GM21737 (cell line): ENCODE results near the gene TTYH2.

Experiments
- ATAC-seq: cut with Tn5 transposase; IDR thresholded peaks from one replicate; pipeline ENCODE4 v1.9.1; 2021; ENCODE audit warnings: mild to moderate bottlenecking, moderate library complexity; ENCODE audit not compliant: unreplicated experiment

The TTYH2 gene

DNA sequence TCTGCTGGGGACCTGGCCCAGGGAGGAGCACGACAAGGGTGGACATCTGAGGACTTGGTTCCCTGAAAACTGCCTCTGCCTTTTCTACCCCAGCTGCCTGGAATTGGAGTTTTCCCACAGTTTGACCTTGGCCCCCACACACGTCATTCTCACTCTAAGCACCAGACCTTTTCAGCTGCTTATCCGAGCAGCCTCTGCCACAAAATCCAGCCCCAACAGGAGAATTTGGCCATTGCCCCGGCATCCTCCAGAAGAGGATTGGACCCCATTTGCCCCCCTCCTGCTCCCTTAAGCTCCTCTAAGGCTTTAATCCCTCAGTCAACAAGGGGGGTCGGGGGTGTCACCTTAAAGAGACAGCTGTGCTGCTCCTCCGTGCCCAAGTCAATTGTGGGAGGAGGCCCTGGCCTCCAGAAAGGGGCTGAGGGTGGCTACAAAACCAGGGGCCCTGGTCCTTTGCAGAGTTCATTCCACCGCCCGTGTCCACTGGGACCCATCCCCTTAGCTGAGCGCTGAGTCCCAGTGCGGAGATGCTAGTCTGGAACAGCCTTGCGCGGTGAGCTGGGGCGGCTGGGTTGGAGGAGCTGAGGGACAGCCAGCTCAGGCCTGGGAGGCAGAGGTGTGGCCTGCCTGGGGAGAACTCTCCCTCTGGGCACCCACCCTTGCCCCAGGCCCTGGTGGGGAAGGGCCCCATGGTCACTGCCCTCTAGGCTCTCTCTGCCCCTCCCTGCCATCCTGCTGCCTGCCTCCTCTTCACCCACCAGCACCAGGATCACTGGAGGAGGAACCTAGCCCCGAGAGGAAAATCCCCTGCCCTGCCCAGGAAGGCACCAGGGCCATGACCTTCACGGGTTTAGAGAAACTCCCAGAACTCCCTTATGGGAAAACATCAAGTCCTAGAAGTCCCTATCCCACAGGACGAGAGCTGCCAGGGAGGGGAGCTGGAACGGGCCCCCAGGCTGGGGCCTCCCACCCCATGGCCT is 18.8 kb downstream of the TTYH2 start:
- no peak for ATAC-seq

DNA sequence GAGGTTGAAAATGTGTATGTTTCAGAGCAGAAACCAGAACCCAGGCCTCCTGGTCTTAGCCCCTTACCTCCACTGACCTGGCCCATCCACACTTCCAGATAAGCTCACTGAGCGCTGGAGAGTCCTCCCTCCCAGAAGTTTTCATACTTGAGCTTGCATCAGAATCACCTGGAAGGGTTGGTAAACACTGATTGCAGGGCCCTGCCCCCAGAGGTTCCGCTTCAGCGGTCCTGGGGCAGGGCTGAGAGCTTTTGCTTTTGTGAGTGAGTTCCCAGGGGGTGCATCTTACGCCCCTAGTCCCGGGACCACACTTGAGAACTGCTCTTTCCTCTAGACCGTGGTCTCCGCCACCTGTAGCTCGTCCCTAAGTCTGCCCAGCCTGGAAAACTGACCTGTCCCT is 20.6 kb downstream of the TTYH2 start:
- ATAC-seq = no peak

DNA sequence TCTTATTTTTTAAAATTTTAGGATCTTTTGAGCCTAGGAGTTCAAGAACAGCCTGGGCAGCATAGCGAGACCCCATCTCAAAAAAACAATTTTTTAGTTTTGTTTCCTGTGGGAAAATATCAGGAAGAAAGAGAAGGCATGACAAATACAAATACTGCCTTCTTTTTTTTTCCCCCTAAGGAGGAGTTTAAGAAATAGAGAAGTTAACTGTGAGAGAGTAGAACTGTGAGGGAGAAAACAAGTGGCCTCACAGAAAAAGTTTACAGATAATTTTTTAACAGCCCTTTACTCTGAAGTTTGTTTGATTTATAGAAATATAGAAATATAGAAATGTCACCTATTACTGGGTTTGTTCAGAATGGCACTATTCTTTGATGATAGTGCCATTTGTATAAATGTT is 21.1 kb downstream of the TTYH2 start:
- ATAC-seq = no peak

DNA sequence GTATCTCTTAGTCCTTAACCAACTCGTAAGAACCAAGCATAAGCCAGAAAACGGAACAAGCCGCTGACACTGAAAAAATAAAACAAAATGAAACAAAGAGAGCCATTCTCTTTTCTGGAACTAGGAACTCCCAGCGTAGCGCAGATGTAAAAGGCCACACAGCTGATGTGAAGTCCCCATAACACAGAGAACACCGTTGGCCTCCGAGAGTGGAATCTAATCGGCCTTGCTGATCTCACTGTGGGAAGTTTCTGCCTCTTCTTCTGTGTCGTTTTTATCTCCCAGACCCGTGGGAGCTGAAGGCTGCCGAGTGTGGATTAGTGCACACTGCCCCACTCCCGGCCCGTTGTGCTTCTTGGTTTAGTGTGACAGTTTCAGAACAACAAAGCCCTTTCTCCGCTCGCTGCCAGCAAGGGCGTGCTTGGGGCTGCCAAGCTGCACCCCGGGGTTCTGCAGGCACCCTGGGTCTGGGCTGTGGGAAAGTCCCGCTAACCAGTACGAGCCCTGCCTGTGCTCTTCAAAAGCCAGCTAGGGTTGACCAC is 21.7 kb downstream of the TTYH2 start:
- no peak for ATAC-seq

DNA sequence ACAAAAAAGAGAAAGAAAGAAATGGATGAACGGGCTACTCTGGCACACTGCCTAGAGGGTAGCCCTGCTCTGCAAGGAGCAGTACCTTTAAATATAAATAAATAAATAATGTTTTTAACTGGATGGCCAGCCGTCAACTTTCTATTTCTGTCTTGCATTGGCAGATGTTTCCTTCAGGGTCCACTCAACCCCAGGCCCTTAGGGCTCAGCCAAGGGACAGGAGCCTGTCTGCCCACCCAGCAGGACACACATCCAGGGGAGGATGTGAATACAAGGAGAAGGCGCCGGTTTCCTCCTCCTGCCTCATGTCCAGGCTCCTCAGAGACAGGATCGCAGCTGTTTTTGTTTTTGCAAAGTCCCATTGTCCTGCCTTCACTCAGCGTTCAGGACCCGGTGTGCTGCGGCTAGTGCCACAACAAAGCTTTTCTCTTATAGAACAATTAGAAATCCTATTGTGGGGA is 22.6 kb downstream of the TTYH2 start:
- no peak for ATAC-seq

DNA sequence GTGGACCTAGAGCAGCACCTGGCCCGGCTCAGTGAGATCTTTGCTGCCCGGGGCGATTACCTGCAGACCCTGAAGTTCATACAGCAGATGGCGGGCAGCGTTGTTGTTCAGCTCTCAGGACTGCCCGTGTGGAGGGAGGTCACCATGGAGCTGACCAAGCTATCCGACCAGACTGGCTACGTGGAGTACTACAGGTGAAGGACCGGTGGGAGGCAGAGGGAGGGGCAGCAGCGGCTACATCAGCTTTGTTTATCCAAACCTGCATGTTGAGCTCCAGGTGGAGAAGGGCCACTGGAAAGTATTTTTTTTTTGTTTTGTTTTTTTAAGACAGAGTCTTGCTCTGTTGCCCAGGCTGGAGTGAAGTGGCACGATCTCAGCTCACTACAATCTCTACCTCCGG is 23.9 kb downstream of the TTYH2 start:
- no peak for ATAC-seq

DNA sequence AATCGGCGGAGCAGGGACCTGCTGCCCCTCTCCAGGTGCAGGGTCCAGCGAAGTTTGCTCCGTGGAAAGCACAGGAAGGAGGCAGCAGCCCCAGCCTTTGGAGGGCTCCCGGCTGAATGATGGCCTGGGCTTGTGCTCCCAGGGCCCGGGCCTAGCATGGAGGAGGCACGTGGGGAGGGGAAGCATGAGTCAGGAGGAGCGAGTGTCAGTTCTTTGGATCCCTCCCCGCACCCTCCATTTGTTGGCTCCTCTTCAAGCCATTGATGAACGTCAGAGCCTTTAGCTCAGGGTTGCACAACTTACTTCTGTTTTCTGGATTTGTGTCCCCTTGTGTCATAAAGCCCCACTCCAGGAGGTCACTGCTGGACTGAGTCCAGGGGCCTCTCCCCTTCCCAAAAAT is 25.8 kb downstream of the TTYH2 start:
- ATAC-seq = no peak

DNA sequence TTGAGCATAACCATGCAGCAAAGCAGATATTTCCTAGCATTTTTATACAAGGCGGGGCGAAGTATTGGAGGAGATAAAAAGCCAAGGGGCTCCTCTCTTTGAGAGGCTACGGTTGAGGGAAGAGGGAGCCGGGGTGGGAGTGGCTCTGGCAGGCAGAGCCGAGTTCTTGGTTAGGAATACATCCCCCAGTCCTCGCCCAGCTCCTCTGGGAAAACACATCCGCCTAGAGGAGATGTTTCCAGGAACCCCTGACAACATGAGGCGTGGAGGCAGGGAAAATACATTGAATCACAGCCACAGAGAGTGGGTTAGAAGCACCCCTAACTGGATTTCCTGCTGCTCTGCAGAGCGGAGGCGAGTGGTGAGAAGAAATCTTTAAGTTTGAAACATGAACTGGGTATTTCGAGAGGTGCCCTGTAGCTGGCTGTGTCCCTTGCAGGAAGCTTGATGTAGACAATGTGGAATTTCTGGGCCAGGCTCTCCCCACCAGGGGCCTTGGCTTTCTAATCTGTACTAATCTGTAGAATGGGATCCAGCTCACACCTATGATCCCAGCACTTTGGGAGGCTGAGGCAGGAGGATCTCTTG is 27.3 kb downstream of the TTYH2 start:
- no peak for ATAC-seq

DNA sequence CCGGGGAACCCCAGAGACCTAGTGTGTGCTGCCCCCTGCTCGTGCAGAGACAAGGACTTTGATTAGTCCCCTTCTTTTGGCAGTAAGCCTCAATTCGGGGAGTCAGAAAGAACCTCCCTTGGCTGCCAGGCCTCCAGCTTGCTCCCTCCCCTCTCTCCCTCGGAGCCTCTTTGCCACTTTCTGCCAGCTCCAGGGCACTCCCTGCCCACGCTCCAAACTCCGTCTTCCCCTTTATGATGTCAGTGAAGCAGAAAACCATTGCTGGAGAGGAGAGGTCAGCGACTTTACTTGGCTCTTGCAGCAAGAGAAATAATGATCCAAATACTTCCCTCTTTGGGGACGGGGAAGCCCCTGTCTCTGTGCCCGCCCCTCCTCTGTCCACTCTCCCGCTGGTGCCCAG is 28.1 kb downstream of the TTYH2 start:
- ATAC-seq = no peak

DNA sequence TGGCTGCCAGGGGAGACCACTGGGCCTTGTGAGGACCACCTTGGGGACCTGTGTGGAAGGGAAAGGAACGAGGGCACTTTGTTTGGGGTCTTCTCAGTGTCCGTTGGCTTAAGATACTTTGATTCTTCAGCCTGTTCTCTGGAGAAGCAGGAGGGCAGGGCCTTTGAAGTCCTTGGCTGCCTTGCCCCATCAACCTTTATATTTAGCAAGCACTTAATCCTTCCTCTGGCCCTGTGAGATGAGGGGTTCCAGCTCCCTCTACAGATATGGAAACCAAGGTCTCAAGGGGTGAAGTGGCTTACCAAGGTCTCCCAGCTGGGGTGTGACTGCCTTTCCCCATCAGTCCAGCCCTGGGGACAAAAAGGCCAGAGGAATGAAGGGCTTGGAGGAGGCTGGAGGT is 28.5 kb downstream of the TTYH2 start:
- no peak for ATAC-seq

DNA sequence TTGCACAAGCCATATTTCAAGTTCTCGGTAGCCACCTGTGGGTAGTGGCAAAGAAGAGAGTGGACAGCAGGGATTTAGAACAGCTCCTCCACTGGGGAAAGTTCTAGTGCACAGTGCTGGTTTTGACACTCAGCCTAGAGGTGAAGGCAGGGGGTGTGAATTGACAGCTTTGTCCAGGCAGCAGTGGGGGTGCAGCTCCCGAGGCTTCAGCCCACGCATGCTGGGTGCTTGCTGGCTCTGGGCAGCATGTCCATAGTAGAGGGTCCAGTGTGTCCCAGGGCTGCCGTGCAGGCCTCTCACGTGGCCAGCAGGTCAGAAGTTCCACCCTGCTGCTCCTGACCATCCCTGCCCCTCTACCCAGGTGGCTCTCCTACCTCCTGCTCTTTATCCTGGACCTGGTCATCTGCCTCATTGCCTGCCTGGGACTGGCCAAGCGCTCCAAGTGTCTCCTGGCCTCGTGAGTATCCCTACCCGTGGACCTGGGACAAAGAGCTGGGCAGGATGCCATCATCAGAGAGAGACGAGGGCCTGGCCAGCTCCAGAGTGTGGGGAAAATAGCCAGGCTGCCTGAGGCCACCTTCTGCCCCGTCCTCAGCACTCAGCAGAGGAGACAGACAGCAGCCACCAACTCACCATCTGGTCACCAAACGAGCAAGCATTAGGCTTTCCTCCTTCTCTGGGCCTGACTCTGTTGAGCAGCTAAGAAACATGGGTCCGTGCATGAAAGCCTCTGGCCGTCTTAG is 29.8 kb downstream of the TTYH2 start:
- no peak for ATAC-seq

DNA sequence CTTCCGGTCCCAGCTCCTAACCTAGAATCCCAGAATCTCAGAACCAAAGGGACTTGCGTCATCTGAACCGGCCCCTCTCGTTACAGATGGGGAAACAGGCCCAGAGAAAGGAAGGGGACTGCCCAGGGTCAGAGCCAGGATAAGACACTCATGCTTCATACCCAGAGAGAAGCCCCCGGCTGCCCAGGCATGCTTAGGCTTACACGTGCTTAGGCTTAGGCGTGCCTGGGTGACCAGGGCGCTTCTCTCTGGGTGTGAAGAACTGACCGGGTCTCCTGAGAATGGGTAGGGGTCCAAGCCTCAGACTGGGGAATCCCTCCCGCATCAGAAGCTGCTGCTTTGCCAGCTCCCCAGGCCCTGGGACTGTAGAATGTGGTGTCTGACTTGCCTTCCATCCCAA is 30.8 kb downstream of the TTYH2 start:
- ATAC-seq = no peak

DNA sequence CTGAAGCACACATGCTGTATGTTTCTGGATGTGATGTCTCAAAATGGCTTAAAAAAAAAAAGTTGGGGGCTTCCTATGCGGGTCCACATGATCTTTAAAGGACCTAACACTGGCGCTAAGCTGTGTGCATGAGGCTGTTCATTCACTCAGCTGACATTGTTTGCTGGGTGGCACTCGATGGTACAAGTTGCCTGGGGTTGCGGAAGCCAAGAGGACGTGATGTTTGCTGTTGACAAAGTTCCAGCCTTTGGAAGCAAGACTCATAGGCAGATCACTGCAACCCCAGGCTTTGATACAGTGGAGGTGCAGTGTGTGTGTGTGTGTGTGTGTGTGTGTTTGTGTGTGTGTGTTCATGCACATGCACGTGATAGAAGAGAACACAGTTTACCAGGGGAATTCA is 31.2 kb downstream of the TTYH2 start:
- ATAC-seq = no peak

DNA sequence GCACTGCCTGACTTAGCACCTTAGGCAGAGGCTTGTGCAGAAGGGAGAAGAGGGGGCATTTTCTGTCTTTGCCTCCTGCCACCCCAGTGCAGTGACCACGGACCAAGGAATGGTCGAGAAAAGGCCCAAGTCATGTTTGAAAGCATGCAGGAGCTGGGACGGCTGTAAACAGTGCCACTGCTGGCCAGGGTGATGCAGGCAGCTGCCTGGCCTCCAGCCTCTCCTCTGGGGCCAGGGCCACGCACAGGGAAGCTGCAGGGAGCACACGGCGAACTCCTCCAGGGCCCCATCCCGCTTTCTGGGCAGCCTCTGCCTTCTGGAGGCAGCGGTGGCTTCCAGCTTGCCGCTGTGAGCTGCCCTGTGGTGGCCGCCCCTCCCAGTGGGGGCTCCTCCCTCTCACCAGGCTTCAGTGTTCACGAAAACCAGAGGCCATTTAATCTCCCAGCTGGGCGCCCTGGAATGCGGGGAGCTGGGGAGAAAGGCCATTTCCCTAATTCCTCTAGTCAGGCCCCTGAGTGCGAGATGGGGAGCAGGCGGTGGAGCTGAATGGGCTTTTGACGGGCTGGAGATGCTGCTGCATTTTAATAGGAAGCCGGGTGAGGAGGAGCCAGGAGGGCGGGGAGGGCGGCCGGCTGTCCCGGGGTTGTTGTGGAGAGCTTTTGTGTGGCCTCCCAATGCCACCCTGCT is 31.9 kb downstream of the TTYH2 start:
- ATAC-seq = no peak

DNA sequence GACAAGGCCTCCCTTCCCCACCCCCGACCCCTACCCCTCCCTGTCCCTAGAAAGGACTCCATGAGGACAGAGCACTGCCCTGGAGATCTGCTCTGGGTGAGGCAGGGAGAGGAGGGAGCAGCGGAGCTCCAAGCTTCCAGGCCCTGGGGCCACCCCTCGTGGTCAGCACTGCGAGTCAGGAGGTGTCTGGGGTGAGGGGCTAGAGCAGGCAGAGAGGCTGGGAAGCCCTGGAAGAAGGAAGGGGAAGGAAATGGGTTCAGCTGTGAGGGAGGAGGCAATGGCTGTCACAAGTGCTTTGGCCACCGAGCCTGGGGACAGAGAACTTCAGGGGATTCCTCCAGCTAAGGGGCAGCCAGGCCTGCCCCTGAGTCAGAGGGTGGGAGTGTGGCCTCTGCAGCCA is 32.5 kb downstream of the TTYH2 start:
- ATAC-seq = no peak

DNA sequence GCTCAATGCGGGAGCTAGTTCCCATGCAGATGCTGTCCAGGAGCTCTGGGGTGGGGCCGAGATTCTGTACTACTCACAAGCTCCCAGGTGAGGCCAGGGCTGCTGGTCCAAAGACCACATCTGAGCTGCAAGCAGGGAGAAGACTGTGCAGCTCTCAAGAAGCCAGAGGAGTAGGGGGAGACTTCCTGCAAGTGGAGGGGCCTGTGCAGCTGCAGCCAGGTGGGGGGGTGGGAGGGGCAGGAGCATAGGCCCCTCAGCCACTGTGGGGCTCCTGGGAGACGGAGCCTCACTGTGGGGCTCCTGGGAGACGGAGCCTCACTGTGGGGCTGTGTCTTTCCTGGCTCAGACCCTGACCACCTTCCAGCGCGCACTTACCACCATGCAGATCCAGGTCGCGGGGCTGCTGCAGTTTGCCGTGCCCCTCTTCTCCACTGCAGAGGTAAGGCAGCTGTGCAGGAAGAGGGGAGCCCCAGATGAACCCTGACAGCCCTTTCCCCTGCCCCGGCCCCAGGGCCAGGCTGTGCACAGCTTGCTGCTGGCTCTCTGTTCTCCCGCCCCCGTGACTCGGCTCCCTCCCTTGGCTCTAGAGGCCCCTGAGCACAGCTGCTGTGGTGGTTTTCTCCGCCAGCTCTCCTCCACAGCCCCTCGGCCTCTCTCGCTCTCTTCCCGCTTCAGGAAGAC is 36.4 kb downstream of the TTYH2 start:
- ATAC-seq = no peak

DNA sequence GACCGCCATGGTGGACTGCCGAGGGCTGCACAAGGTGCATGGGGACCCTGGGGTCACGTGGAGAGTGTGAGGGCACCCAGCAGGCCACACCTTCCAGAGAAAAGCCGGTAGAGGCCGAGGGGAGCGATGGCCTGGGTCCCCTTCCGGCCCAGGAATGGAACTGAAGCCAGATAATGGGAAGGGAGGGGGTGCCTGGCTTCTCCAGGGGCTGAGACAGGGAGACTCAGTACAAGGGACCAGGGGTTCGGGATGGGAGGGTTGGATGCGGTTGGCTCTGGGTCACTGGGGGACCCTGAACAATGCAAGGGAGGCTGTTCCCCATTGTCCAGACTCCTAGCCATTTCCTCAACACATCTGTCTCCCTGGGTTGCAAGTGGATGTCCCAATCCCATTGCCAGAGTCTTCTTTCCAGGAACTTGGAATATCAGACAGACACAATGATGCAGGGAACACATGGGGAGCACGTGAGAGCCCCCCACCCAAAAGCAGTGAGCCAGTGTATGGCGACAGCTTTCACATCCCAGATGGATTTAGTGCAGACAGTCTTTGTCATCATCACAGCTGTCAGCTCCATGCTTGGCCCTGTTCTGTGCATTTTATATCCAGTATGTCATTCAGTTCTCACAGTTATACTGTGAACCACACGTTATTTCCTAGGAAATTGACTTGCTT is 37.1 kb downstream of the TTYH2 start:
- no peak for ATAC-seq

DNA sequence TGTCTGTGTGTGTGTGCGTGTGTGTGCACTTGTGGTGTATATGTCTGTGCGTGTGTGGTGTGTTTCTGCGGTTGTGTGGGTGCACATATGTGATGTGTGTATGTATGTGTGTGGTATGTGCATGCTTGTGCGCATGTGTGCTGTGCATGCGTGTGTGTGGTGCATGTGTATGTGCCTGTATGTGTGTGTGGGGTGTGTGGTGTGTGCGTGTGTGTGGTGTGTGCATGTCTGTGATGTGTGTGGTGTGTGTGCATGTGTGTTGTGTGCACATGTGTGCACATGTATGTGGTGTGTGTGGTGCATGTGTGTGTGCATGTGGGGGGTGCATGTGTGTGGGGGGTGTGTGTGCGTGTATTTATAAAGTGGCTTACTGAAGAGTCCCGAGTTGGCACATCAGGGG is 37.7 kb downstream of the TTYH2 start:
- ATAC-seq = no peak

DNA sequence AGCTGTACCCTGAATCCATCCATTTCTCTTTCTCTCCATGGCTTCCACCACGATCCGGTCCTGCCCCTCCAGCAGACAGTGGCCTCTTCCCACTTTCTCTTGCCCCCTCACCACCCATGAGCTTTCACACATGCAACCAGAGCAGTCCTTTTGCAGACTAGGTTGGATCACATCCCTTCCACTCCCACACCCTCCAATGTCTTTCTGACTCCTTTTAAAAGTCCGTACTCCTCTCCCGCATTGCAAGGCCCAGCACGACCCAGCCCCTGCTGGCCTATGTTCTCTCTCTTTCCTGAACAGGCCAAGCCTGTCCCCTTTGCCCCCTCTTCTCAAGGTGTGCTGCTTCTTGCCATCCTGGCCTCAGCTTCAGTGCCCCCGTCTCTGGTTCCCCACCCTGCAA is 38.2 kb downstream of the TTYH2 start:
- no peak for ATAC-seq

DNA sequence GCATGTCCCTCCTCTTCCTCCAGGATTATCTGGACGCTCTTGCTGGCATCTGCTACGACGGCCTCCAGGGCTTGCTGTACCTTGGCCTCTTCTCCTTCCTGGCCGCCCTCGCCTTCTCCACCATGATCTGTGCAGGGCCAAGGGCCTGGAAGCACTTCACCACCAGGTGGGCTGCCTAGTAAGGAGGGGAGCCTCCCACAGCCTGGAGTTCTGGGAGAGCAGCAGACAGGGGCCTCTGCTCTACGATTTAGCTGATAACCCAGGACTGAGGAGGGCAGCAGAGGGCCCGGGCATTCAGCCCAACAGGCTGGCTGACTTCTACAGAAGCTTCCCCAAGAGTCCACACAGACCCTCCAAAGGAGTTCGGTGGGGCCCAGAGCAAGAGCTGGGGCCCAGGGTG is 38.8 kb downstream of the TTYH2 start:
- ATAC-seq = no peak
